CD4-positive, alpha-beta T cell treated with Interleukin-21 for 1 hour (primary cell): ENCODE measurements around the gene SFXN2.
A peak's percentile ranks its signal among the peaks of the same experiment; 100 is the strongest.
"Not testable (repeated sequence)": the region's sequence is repeated elsewhere in the genome, so short reads cannot be mapped to it uniquely, and the experiment has no call there.

Source experiments
- DNase-seq: peaks from one replicate; pipeline ENCODE4 v3.0.0-alpha.2; 2020

Gene SFXN2

DNA sequence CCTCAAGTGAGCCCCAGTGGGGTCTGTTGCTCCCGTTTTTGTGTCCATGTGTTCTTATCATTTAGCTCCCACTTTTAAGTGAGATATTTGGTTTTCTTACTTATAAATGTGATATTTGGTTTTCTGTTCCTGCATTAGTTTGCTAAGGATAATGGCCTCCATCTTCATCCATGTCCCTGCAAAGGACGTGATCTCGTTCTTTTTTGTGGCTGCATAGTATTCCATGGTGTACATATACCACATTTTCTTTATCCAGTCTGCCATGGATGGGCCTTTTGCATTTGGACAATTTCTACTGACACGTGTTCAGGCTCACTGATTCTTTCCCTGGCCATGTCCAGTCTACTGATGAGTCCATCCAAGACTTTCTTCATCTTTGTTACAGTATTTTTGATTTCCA, 9.6 kb downstream of the SFXN2 start:
- DNase-seq, result no peak

GRCh38 chr10:102726274-102726673, 11.8 kb downstream of the SFXN2 start:
- no peak for DNase-seq

DNA sequence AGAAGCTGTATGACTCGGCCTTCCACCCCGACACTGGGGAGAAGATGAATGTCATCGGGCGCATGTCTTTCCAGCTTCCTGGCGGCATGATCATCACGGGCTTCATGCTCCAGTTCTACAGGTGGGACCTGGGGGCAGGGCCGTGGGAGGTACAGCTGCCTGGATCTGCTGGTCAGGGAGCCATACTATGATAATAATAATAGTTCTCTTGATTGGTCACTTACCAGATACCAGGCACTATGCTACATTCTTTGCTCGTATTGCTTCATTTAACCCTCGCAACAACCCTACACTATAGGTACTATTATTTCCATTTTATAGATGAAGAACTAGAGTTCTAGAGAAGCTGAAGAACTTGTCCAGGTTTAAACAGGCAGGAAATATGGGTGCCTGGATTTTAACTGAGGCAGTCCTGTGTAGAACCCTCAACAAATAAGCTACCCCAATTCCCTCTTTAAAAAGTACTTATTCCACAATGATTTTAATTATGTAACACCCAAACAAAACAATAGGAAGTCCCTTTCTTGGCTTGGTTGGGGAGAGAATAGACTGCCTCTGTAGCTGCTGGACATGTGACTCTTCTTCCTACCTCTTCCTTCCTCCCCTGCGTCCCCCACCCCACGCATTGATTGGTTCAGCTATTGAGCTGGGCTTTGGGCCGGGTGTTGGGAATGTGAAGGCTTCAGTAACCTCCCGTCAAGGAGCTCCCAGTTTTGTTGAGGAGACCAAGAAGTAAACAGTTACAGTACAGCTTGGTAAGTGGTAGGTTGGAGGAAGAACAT, 12.8 kb downstream of the SFXN2 start:
- no peak for DNase-seq

DNA sequence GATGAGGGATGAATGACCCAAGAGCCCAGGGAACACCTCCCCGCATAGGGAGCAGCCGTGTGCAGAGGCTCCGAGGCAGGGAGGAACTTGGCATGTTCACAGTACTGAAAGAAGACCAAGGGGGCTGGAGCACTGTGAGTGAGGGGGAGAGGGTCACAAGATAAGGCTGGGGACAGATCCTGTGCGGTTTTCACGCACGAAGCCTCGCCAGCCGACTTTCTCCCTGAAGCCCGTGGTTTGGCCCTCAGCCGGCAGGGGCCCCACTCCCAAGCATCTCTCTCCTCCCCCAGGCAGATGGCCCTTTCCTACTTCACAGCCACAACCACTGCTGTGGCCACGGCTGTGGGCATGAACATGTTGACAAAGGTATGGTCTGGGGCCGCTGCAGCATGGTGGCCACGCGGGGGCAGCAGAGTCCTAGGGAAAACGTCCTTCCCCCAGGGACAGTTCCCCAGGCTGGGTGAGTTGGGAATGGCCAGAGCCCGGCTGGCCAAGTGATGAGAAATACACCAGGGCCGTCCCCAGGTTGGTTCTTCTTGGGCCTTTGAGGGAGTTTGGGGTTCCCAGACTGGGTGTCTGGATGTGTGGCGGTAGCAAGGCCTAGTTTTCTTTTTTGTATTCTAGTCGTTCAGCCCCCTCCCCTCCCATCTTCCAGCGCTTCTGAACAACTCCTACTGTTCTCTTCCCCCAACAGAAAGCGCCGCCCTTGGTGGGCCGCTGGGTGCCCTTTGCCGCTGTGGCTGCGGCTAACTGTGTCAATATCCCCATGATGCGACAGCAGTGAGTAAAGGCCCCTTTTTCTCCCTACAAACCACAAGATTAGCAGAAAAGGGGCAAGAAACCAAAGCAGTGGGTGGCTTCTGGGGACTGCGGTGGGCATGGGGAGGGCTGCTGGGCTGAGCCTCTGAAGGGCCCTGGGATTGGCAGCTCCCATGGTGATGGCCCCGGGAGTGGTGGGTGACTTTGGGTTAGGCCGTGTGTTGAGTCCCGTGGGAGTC, 14.9 kb downstream of the SFXN2 start:
- DNase-seq, result peak; percentile 53

DNA sequence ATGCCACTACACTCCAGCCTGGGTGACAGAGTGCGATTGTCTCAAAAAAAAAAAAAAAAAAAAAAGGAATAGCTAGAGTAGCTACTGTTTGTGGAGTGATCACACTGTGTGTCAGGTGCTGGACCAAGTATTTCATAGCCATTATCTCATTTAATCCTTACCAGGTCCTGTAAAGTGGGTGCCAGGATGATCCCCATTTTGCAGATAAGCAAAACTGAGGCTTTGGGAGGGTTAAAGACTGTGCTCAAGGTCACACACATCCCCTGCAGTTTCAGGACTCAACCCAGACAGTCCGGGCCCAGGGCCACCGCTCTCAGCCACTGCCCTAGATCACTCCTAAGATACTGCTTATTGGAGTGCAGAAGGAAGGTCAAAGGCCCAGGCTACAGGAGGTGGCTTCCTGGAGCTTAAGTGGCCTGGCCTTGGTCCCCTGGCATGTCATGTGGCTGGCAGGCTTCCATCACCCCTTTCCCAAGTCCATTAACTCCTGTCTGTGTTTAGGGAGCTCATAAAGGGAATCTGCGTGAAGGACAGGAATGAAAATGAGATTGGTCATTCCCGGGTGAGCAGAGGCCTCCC, 16.9 kb downstream of the SFXN2 start:
- DNase-seq, result no peak

- DNase-seq, result no peak
Observed at GRCh38 chr10:102732661-102733060, 18.2 kb downstream of the SFXN2 start.

GRCh38 chr10:102735065-102735562, 20.7 kb downstream of the SFXN2 start:
- DNase-seq, result no peak

DNA sequence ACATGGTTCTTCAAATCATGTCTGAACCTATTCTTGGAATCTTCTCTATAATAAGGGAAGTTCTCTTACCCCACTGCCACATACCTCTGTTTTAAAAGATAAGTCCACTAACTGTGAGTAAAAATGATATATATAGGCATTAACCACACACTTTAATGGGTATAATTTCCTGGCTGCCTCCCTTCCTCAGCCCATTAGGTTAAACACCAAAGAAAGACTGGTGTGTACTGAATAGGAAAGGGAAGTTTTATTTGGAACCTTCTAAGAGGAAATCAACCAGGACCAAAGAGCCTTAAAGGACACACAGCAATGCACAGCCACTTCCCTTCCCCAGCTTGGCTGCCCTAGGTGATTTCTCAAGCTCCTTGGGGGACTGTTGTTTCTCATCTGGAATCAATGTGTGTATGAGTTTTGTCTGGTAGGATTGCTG, 24.3 kb downstream of the SFXN2 start:
- no peak for DNase-seq

- DNase-seq, result no peak
Observed at GRCh38 chr10:102740229-102740628, 25.8 kb downstream of the SFXN2 start.

DNA sequence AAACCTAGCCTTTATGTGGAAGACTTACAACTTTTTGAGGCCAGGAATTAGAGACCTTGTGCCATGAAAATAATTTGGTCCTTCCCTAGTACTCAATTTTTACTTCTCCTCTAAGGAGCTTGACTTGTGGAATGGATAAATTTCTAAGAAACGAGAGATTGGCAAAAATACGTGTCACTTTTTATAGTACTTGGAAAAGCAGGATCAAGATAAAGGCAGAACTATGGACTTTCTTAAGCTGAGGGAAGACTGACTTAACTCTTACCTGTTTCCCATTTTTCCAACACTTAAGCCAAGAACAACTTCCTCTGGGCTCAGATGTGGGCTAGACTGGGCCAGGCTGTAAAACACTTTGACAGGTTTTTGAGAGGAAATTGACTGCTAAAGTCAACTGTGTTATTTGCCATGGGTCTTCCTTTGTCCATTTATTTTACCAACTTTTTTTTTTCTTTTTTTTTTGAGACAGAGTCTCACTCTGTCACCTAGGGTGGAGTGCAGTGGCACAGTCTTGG, 27.3 kb downstream of the SFXN2 start:
- DNase-seq, result no peak

- not testable (repeated sequence) for DNase-seq
Observed at GRCh38 chr10:102742313-102742712, 27.9 kb downstream of the SFXN2 start.

GRCh38 chr10:102743078-102743587, 28.7 kb downstream of the SFXN2 start:
- no peak for DNase-seq

- DNase-seq, result peak; percentile 99
Observed at GRCh38 chr10:102743588-102744373, 29.3 kb downstream of the SFXN2 start, which contains the start of gene WBP1L. WBP1L (plus strand) TSS chr10:102743948; CDS start chr10:102744054, 106 bp downstream.

GRCh38 chr10:102744374-102745051, 30.1 kb downstream of the SFXN2 start:
- DNase-seq, result no peak

- no peak for DNase-seq
Observed at GRCh38 chr10:102745157-102745556, 30.7 kb downstream of the SFXN2 start.

DNA sequence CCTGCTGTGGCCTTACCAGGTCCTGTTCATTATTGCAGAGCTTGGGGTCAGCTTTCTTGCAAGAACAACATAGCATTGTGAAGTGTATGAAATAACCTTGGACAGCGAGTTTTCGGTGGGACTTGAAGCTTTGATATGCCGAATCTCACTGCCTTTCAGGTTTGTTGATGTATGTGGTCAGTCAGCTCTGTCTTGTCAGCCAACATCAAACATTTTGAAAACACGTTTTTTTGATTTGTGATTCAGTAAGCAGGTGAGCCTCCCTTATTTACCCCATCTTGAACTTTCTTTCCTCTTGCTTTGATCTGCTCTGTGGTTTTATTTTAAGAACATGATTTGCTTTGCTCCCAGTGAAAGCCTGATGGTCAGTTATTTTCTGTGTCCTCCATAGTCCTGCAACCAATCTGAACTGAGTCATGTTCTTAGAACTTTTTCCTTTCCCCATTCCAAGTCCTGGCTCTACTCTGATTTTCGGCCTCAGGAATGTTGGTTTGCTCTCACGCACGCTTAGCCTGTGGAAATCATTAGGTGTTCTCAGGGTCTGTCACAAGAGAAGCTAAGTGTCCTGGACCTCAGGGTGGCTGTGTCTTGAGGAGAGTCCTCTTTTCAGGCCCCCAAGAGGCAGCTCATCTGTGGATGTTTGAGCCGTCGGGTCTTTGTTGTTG, 38.0 kb downstream of the SFXN2 start:
- no peak for DNase-seq

DNA sequence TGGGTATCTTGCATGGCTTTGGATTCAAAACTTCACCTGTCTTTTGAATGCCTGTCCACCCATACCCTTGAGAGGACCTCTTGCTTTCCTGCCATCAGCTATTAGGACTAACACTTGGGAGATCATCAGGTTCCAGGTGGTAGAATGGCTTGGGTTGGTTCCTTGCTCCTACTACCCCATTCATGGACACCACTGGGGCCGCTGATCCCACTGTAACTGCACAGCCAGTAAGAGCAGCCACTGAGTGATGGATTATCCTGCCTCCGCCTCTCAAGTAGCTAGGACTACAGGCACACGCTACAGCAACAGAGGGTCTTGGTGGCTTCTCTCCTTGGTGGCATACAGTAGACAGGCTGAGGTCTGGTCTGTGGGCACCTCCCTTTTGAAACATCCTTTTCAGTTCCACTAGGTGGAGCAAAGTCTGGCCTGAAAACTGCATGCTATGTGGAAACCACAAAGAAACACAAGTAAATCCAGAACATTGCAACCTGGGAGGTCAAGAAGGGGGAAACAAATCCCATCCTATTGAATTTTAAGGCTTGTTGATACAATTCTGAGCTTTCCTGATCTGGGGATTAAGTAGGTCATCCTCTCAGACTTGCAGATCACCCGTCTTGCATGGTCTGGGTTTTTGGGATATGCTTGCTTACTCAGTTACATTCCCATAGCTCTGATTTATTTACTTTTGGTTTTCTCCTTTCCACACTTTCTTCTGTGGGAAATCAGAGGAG, 38.7 kb downstream of the SFXN2 start:
- DNase-seq, result peak; percentile 25

DNA sequence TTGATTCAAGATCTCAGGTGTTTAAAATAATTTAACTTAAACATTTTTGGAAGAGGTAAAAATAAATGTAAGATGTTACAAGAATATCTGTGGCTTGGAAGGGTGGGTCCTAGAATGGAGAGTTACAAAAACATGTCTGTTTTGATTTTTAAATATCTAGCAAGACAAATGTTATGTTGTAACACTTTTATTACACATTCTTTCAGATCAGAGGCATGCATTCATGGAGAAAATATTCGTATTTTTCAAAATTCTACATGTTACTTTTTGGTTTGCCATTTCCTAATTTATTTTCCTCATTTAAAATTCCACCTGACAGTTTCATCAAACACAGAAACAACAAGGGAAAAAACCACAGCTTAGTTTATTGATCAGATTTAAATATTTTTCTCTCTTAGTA, 39.3 kb downstream of the SFXN2 start:
- no peak for DNase-seq

GRCh38 chr10:102757323-102757722, 42.9 kb downstream of the SFXN2 start:
- no peak for DNase-seq
